HepG2 (cell line): ENCODE results near the gene DSCAM. TPM values are rescaled to one million over a fixed set of nuclear protein-coding genes. Genes with fewer than 3 reads are reported as not detected.

Source experiments
- ATAC-seq: fragments of 200-7000 bp; cut with Tn5 transposase; 3 replicates; pipeline ENCODE4 v1.9.1; 2020; ENCODE audit warnings: mild to moderate bottlenecking, moderate library complexity
- BruUV-seq: library from RNA; stranded (reverse); fragments of 400-500 nt; replicated peaks from 2 replicates; lab custom pipeline; 2021; lab: Mats Ljungman, UMichigan
- CTCF ChIA-PET: fragments of 300-600 bp; formaldehyde crosslinking; extraction: SDS; loops from one replicate; lab custom pipeline; 2021; ENCODE audit warnings: low total read pairs, inconsistent platforms, low intra/inter-chr PET ratio; lab: Yijun Ruan, JAX
- POLR2A ChIA-PET: fragments of 350-600 bp; sonication (Branson Sonifier 250); formaldehyde crosslinking; loops from one replicate; lab custom pipeline; 2020; ENCODE audit warnings: antibody characterized with exemption, inconsistent platforms; lab: Yijun Ruan, JAX
- DNase-seq: peaks from one replicate; pipeline ENCODE4 v3.0.0-alpha.2; 2015; ENCODE audit warnings: low spot score
- FAIRE-seq: peaks from 3 replicates; lab custom pipeline; 2011; peaks lifted over from hg19 to GRCh38; lab: Jason Lieb, UNC
- H2AFZ ChIP-seq: one replicate; pipeline ENCODE4 v1.6.1; 2011; ENCODE audit warnings: low read length, inconsistent platforms
- H3K27ac ChIP-seq: fragments of 300-600 bp; 3 replicates; pipeline ENCODE4 v1.8.0; 2011; ENCODE audit warnings: mixed run types, mild to moderate bottlenecking, mixed read lengths, low read length, inconsistent platforms; ENCODE audit not compliant: insufficient read depth; ENCODE audit errors: extremely low read length
- H3K27me3 ChIP-seq, 2 experiments: fragments of 200-600 bp in 1 of 2; 2 replicates in 1 of 2; 3 replicates in 1 of 2; pipeline versions ENCODE4 v1.6.0 to v1.8.0; 2011; ENCODE audit warnings: low read length in 2 of 2, mild to moderate bottlenecking in 2 of 2, moderate library complexity in 2 of 2, inconsistent platforms in 1 of 2; ENCODE audit not compliant: insufficient read depth in 2 of 2, control insufficient read depth in 1 of 2
- H3K36me3 ChIP-seq, 2 experiments: fragments of 200-600 bp in 1 of 2; replicated peaks in 1 of 2; 2 replicates in 1 of 2; 3 replicates in 1 of 2; pipeline versions ENCODE4 v1.5.1 to v1.8.0; 2011; ENCODE audit warnings: low read length in 2 of 2, inconsistent platforms in 1 of 2; ENCODE audit not compliant: insufficient read depth in 2 of 2, control insufficient read depth in 1 of 2
- H3K4me1 ChIP-seq: 2 replicates; pipeline ENCODE4 v1.5.1; 2012; ENCODE audit warnings: low read length, inconsistent platforms; ENCODE audit not compliant: insufficient read depth
- H3K4me2 ChIP-seq: 2 replicates; pipeline ENCODE4 v1.6.0; 2011; ENCODE audit warnings: low read depth, low read length, inconsistent platforms
- H3K4me3 ChIP-seq, 3 experiments: fragments of 200-600 bp in 1 of 3; sonication (generic), shearing (Covaris generic) in 1 of 3; replicated peaks in 1 of 3; 2 replicates each; pipeline ENCODE4 v1.5.1; 2011 to 2016; ENCODE audit warnings: low read length in 3 of 3, inconsistent platforms in 2 of 3, low read depth in 2 of 3, mild to moderate bottlenecking in 2 of 3, control low read depth in 1 of 3, mixed read lengths in 1 of 3; ENCODE audit not compliant: insufficient read depth in 1 of 3
- H3K79me2 ChIP-seq: one replicate; pipeline ENCODE4 v1.6.1; 2011; ENCODE audit warnings: low read length, inconsistent platforms; ENCODE audit not compliant: insufficient read depth
- H3K9ac ChIP-seq: 2 replicates; pipeline ENCODE4 v1.6.0; 2011; ENCODE audit warnings: mild to moderate bottlenecking, low read depth, low read length, inconsistent platforms; ENCODE audit not compliant: insufficient read depth
- H3K9me3 ChIP-seq: 2 replicates; pipeline ENCODE4 v1.5.1; 2012; ENCODE audit warnings: mild to moderate bottlenecking, low read length
- H4K20me1 ChIP-seq: 2 replicates; pipeline ENCODE4 v1.6.0; 2011; ENCODE audit warnings: inconsistent platforms, mild to moderate bottlenecking, low read length, moderate library complexity; ENCODE audit not compliant: insufficient read depth
- ATM ChIP-seq: fragments of 450-650 bp; IDR thresholded peaks from 2 replicates; pipeline ENCODE4 v1.7.1; 2017; ENCODE audit warnings: mild to moderate bottlenecking, borderline replicate concordance
- CHCHD3 ChIP-seq: sonication (generic); formaldehyde crosslinking; IDR thresholded peaks from 2 replicates; pipeline ENCODE4 v1.8.0; 2022; ENCODE audit warnings: mild to moderate bottlenecking, missing genetic modification reagents, moderate library complexity
- NFE2L1 ChIP-seq: sonication (generic); formaldehyde crosslinking; IDR thresholded peaks from 2 replicates; pipeline ENCODE4 v1.4.0; 2020; ENCODE audit warnings: missing genetic modification reagents, mild to moderate bottlenecking, borderline replicate concordance
- PPARG ChIP-seq: conservative IDR thresholded peaks from 2 replicates; pipeline ENCODE4 v1.6.1; 2016; ENCODE audit warnings: missing biosample characterization, missing genetic modification reagents
- SP4 ChIP-seq: sonication (generic); formaldehyde crosslinking; IDR thresholded peaks from 2 replicates; pipeline ENCODE4 v1.8.1; 2023; ENCODE audit warnings: mild to moderate bottlenecking, missing genetic modification reagents
- ZNF460 ChIP-seq: sonication (generic); formaldehyde crosslinking; IDR thresholded peaks from 2 replicates; pipeline ENCODE4 v1.5.1; 2020; ENCODE audit warnings: missing genetic modification reagents, mild to moderate bottlenecking, borderline replicate concordance
- ZNF546 ChIP-seq: sonication (generic); formaldehyde crosslinking; conservative IDR thresholded peaks from 2 replicates; pipeline ENCODE4 v1.8.1; 2023; ENCODE audit warnings: mild to moderate bottlenecking, missing genetic modification reagents
- ZNF577 ChIP-seq: sonication (generic); formaldehyde crosslinking; IDR thresholded peaks from 2 replicates; pipeline ENCODE4 v1.4.0; 2020; ENCODE audit warnings: mild to moderate bottlenecking, low read depth, missing genetic modification reagents, borderline replicate concordance
- ZNF660 ChIP-seq: sonication (generic); formaldehyde crosslinking; IDR thresholded peaks from 2 replicates; pipeline ENCODE4 v1.5.1; 2020; ENCODE audit warnings: mild to moderate bottlenecking, low read depth, missing genetic modification reagents, borderline replicate concordance
- ZNF709 ChIP-seq: sonication (generic); formaldehyde crosslinking; IDR thresholded peaks from 2 replicates; pipeline ENCODE4 v1.5.0; 2020; ENCODE audit warnings: mild to moderate bottlenecking, missing genetic modification reagents
- ZSCAN25 ChIP-seq: sonication (generic); formaldehyde crosslinking; IDR thresholded peaks from 2 replicates; pipeline ENCODE4 v1.8.0; 2022; ENCODE audit warnings: mild to moderate bottlenecking, missing genetic modification reagents
- WGBS: methylation state at CpG from one replicate; pipeline ENCODE4 v1.1.6; 2017; ENCODE audit warnings: low lambda C conversion rate; 5-methylcytosine and 5-hydroxymethylcytosine counted together
- in situ Hi-C: cut with HindIII; loops from 2 replicates; pipeline ENCODE4 v1.10.0; 2017; ENCODE audit warnings: low pct_unique_long_range_greater_than_20kb; ENCODE audit not compliant: extremely low pct_ligation_motif_present
- intact Hi-C: fragments of 100-400 bp; cut with micrococcal nuclease; formaldehyde crosslinking; loops from one replicate; pipeline ENCODE4 v1.10.0; 2022; ENCODE audit not compliant: unreplicated experiment
- polyA plus RNA-seq, 8 experiments: library from polyadenylated mRNA; depleted of rRNA in 3 of 8; stranded (reverse) in 7 of 8; unstranded in 1 of 8; fragments of >200 nt; fragmentation: Illumina TruSeq in 4 of 8; extraction: Trizol in 4 of 8; gene quantifications; 2 replicates each; pipeline versions ENCODE4 v1.2.1 to v1.2.3, GENCODE V29; 2011 to 2016; ENCODE audit warnings: low read depth in 4 of 8, missing spikeins in 1 of 8, mixed read lengths in 1 of 8; ENCODE audit not compliant: insufficient read depth in 1 of 8
- total RNA-seq, 5 experiments: library from RNA; depleted of rRNA; stranded (reverse); fragments of >200 nt; fragmentation: Illumina TruSeq; extraction: Trizol; gene quantifications; 2 replicates each; pipeline ENCODE4 v1.2.3, GENCODE V29; 2016; ENCODE audit warnings: low read depth in 1 of 5
- TF ChIP-seq, protein P1 (sequence below): sonication (generic); formaldehyde crosslinking; IDR thresholded peaks from 2 replicates; pipeline ENCODE4 v1.5.0; 2020; ENCODE audit warnings: missing genetic modification reagents

Gene DSCAM
- total and polyA plus RNA-seq, 2 of the 13 experiments (the other 11 are each of a cell fraction or from before 2014, with no cell fraction given): not detected

DNA sequence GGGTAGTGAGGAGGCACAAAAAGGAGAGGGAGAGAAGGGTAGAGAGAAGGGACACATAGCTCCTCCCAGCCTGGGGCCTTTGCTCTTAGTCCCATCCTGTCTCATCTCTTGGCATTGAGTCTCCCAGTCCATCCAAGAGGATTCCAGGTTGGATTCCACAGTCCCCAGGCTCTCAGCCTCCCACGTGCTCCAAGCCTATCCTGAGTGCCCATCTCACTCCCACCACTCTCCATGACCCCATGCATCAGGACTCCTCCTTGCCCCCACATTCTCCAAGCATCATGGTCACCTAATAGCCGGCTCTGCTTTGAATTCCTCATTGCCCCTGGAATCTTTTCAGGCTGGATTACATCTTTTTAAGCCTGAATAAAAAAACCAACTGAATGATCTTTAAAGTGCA is 87.9 kb downstream of the DSCAM start:
- Histone ChIP-seq H3K9me3 (peaks cover 92% of the 10 kb centered on the region), H3K4me2 (no peak overlapping the region), H3K27ac (no peak overlapping the region), H3K4me1 (no peaks in the 10 kb centered on the region), H3K9ac (no peak overlapping the region), H3K27me3 (no peaks in the 10 kb centered on the region), H3K4me3 (no peak overlapping the region), H4K20me1 (no peaks in the 10 kb centered on the region), H2AFZ (no peak overlapping the region), H3K36me3 (no peaks in the 10 kb centered on the region), H3K79me2 (no peaks in the 10 kb centered on the region)
- CTCF ChIA-PET: no interaction called here
- DNase-seq: no peak
- no TSS peak for BruUV-seq
- no peak for TF ChIP-seq ATM
- TF ChIP-seq CHCHD3: no peak
- no peak for TF ChIP-seq NFE2L1 (CRISPR knock-in tag)
- TF ChIP-seq, protein P1, sequence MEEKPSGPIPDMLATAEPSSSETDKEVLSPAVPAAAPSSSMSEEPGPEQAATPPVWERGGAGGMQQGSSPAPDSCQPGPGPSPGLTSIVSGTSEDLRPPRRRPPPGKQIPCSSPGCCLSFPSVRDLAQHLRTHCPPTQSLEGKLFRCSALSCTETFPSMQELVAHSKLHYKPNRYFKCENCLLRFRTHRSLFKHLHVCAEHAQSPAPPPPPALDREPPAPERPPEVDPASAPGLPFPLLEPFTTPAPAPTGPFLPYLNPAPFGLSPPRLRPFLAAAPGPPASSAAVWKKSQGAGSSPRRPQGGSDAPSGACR: no peak
- TF ChIP-seq PPARG (CRISPR knock-in tag): no peak
- no peak for TF ChIP-seq ZNF660 (CRISPR knock-in tag)
- TF ChIP-seq ZSCAN25 (CRISPR knock-in tag): no peak
- TF ChIP-seq SP4: no peak
- TF ChIP-seq ZNF709 (CRISPR knock-in tag): no peak
- TF ChIP-seq ZNF577: no peak
- no peak for TF ChIP-seq ZNF460 (CRISPR knock-in tag)
- no peak for TF ChIP-seq ZNF546 (CRISPR knock-in tag)
- WGBS: 2% methylated on average over 2 of the region's 2 CpGs
- ATAC-seq: no peak
- FAIRE-seq: no peak
- intact Hi-C loops (no loop called here), in situ Hi-C loops (no loop called here)
- POLR2A ChIA-PET: no interaction called here
